ENCODE measurements around the gene GNAT2. TPM values are rescaled to one million over a fixed set of nuclear protein-coding genes. Genes with fewer than 3 reads are reported as not detected.
A peak's percentile ranks its signal among the peaks of the same experiment; 100 is the strongest.

GNAT2 gene
- total RNA-seq, 1 experiment from 2014 or later = not detected

- H3K36me3 ChIP-seq (ENCODE audit: control insufficient read depth, insufficient read depth, low read length) = no peaks in the 10 kb centered on the region
- Mint-ChIP-seq H3K27me3 (ENCODE audit: insufficient read depth, unreplicated experiment) (no peaks in the 10 kb centered on the region), H3K27ac (ENCODE audit: unreplicated experiment) (no peak overlapping the region), H3K4me1 (ENCODE audit: low read depth, unreplicated experiment) (peaks cover 6% of the 10 kb centered on the region), H3K9me3 (ENCODE audit: unreplicated experiment) (no peaks in the 10 kb centered on the region), H3K36me3 (ENCODE audit: insufficient read depth, unreplicated experiment) (peaks cover 6% of the 10 kb centered on the region), H3K4me3 (ENCODE audit: unreplicated experiment) (no peak overlapping the region)
- POLR2A ChIA-PET = interaction anchor here (1.3 kb wide), 1 partner anchor 93 kb away, joined by 5 read pairs; the partner anchor contains the start of gene GNAI3
- CTCF ChIA-PET = interaction anchor here (1.1 to 3.2 kb wide), 8 partner anchors 9 to 343 kb away, joined by 4 to 26 read pairs (median 12); partner anchors contain the start of gene AHCYL1
- intact Hi-C loops (cut with micrococcal nuclease; ENCODE audit: unreplicated experiment) = loop anchor here (5.0 kb wide), 2 partner anchors 94 to 131 kb away; partner anchors contain the start of gene GNAI3
- peaks cover 3% of the 10 kb centered on the region for H3K4me1 ChIP-seq
- no peak overlapping the region for H3K4me3 ChIP-seq (ENCODE audit: low read depth, low read length)
- no peaks in the 10 kb centered on the region for H3K9me3 ChIP-seq
- no peaks in the 10 kb centered on the region for H3K27me3 ChIP-seq (replicated peaks; ENCODE audit: control insufficient read depth, insufficient read depth, low read length)
- no TSS peak for BruUV-seq (replicated peaks)
- no peak for DNase-seq
- no peak for TF ChIP-seq CTCF (IDR thresholded peaks at IDR 0.05; ENCODE audit: insufficient read depth in 1 of 2, low read depth in 1 of 2, low read length in 1 of 2, severe bottlenecking in 1 of 2, unreplicated experiment in 1 of 2)
Observed at GRCh38 chr1:109641078-109641740, 21.8 kb upstream of the GNAT2 start.

GRCh38 chr1:109640285-109640865, 21.0 kb upstream of the GNAT2 start:
- Mint-ChIP-seq H3K9me3 (ENCODE audit: unreplicated experiment) (no peaks in the 10 kb centered on the region), H3K4me1 (ENCODE audit: low read depth, unreplicated experiment) (peaks cover 9% of the 10 kb centered on the region), H3K27ac (ENCODE audit: unreplicated experiment) (no peak overlapping the region), H3K4me3 (ENCODE audit: unreplicated experiment) (no peak overlapping the region), H3K27me3 (ENCODE audit: insufficient read depth, unreplicated experiment) (no peaks in the 10 kb centered on the region), H3K36me3 (ENCODE audit: insufficient read depth, unreplicated experiment) (peaks cover 6% of the 10 kb centered on the region)
- H3K36me3 ChIP-seq (ENCODE audit: control insufficient read depth, insufficient read depth, low read length) = no peaks in the 10 kb centered on the region
- intact Hi-C loops (cut with micrococcal nuclease; ENCODE audit: unreplicated experiment) = loop anchor here (5.0 kb wide), 2 partner anchors 93 to 132 kb away; partner anchors contain the start of gene GNAI3
- no TSS peak for BruUV-seq (replicated peaks)
- DNase-seq = peak; percentile 77 to 83
- H3K27me3 ChIP-seq (replicated peaks; ENCODE audit: control insufficient read depth, insufficient read depth, low read length) = no peaks in the 10 kb centered on the region
- H3K9me3 ChIP-seq = no peaks in the 10 kb centered on the region
- peak; percentile 74 to 75 for TF ChIP-seq CTCF (IDR thresholded peaks at IDR 0.05; ENCODE audit: insufficient read depth in 1 of 2, low read depth in 1 of 2, low read length in 1 of 2, severe bottlenecking in 1 of 2, unreplicated experiment in 1 of 2)
- peaks cover 8% of the 10 kb centered on the region for H3K4me1 ChIP-seq
- ChIA-PET POLR2A (interaction anchor here (0.6 to 1.3 kb wide), 2 partner anchors 92 to 94 kb away, joined by 3 to 5 read pairs; partner anchors contain the start of gene GNAI3), CTCF (interaction anchor here (0.6 to 3.2 kb wide), 25 partner anchors 10 to 371 kb away, joined by 3 to 26 read pairs (median 5); partner anchors contain the start of genes AHCYL1, EPS8L3, GNAI3 and GSTM4)
- H3K4me3 ChIP-seq (ENCODE audit: low read depth, low read length) = no peak overlapping the region

- TF ChIP-seq CTCF (IDR thresholded peaks at IDR 0.05; ENCODE audit: insufficient read depth in 1 of 2, low read depth in 1 of 2, low read length in 1 of 2, severe bottlenecking in 1 of 2, unreplicated experiment in 1 of 2) = no peak
- Mint-ChIP-seq H3K27ac (ENCODE audit: unreplicated experiment) (no peak overlapping the region), H3K36me3 (ENCODE audit: insufficient read depth, unreplicated experiment) (peaks cover 6% of the 10 kb centered on the region), H3K27me3 (ENCODE audit: insufficient read depth, unreplicated experiment) (no peaks in the 10 kb centered on the region), H3K4me1 (ENCODE audit: low read depth, unreplicated experiment) (peaks cover 9% of the 10 kb centered on the region), H3K9me3 (ENCODE audit: unreplicated experiment) (no peaks in the 10 kb centered on the region), H3K4me3 (ENCODE audit: unreplicated experiment) (no peak overlapping the region)
- H3K27me3 ChIP-seq (replicated peaks; ENCODE audit: control insufficient read depth, insufficient read depth, low read length) = no peaks in the 10 kb centered on the region
- CTCF ChIA-PET = interaction anchor here (0.6 to 3.2 kb wide), 25 partner anchors 9 to 372 kb away, joined by 3 to 26 read pairs (median 5); partner anchors contain the start of genes AHCYL1, EPS8L3, GNAI3 and GSTM4
- DNase-seq = no peak
- H3K4me3 ChIP-seq (ENCODE audit: low read depth, low read length) = no peak overlapping the region
- H3K36me3 ChIP-seq (ENCODE audit: control insufficient read depth, insufficient read depth, low read length) = no peaks in the 10 kb centered on the region
- BruUV-seq (replicated peaks) = no TSS peak
- no peaks in the 10 kb centered on the region for H3K9me3 ChIP-seq
- intact Hi-C loops (cut with micrococcal nuclease; ENCODE audit: unreplicated experiment) = loop anchor here (5.0 kb wide), 2 partner anchors 93 to 132 kb away; partner anchors contain the start of gene GNAI3
- POLR2A ChIA-PET = interaction anchor here (0.6 to 1.3 kb wide), 2 partner anchors 91 to 94 kb away, joined by 3 to 5 read pairs; partner anchors contain the start of gene GNAI3
- peaks cover 8% of the 10 kb centered on the region for H3K4me1 ChIP-seq
Observed at GRCh38 chr1:109639841-109640184, 20.4 kb upstream of the GNAT2 start.
